KMS-11 (cell line): Measurements from ENCODE around the gene MTO1.

ENCODE experiments used
- H2AFZ ChIP-seq: fragments of 200-600 bp; sonication (generic); 2 replicates; pipeline ENCODE4 v1.6.1; 2016; ENCODE audit warnings: antibody characterized with exemption, mixed run types, low read depth
- H3K27ac ChIP-seq: fragments of 200-600 bp; sonication (generic); 2 replicates; pipeline ENCODE4 v1.6.1; 2016; ENCODE audit warnings: mild to moderate bottlenecking, mixed run types
- H3K27me3 ChIP-seq: fragments of 200-600 bp; sonication (generic); 2 replicates; pipeline ENCODE4 v1.6.1; 2017; ENCODE audit warnings: mild to moderate bottlenecking, low read depth, mixed run types, moderate library complexity; ENCODE audit not compliant: insufficient read depth
- H3K36me3 ChIP-seq: fragments of 200-600 bp; sonication (generic); 2 replicates; pipeline ENCODE4 v1.6.1; 2017; ENCODE audit warnings: mild to moderate bottlenecking, mixed run types; ENCODE audit not compliant: insufficient read depth
- H3K4me1 ChIP-seq: fragments of 200-600 bp; sonication (generic); 2 replicates; pipeline ENCODE4 v1.6.1; 2016; ENCODE audit warnings: mild to moderate bottlenecking, low read depth, mixed run types; ENCODE audit not compliant: poor library complexity, severe bottlenecking
- H3K4me2 ChIP-seq: fragments of 200-600 bp; sonication (generic); 2 replicates; pipeline ENCODE4 v1.7.0; 2016; ENCODE audit warnings: mild to moderate bottlenecking, mixed run types
- H3K4me3 ChIP-seq: fragments of 200-600 bp; sonication (generic); IDR thresholded peaks from 2 replicates; pipeline ENCODE4 v1.6.1; 2017; ENCODE audit warnings: low read depth, low read length, mixed read lengths; ENCODE audit not compliant: insufficient read depth
- H3K79me2 ChIP-seq: fragments of 200-600 bp; sonication (generic); 2 replicates; pipeline ENCODE4 v1.6.1; 2016; ENCODE audit warnings: low read depth, mixed run types; ENCODE audit not compliant: insufficient read depth
- H3K9ac ChIP-seq: fragments of 200-600 bp; sonication (generic); 2 replicates; pipeline ENCODE4 v1.6.1; 2016; ENCODE audit warnings: mild to moderate bottlenecking, mixed run types
- H4K20me1 ChIP-seq: fragments of 200-600 bp; sonication (generic); 2 replicates; pipeline ENCODE4 v1.6.1; 2016; ENCODE audit warnings: mild to moderate bottlenecking, mixed run types; ENCODE audit not compliant: insufficient read depth
- TF ChIP-seq, protein P1 (sequence below): fragments of 200-600 bp; sonication (generic); conservative IDR thresholded peaks from 2 replicates; pipeline ENCODE4 v1.6.1; 2017; ENCODE audit warnings: low read depth, mild to moderate bottlenecking, antibody characterized with exemption, low read length, moderate library complexity, mixed read lengths

MTO1 gene

DNA sequence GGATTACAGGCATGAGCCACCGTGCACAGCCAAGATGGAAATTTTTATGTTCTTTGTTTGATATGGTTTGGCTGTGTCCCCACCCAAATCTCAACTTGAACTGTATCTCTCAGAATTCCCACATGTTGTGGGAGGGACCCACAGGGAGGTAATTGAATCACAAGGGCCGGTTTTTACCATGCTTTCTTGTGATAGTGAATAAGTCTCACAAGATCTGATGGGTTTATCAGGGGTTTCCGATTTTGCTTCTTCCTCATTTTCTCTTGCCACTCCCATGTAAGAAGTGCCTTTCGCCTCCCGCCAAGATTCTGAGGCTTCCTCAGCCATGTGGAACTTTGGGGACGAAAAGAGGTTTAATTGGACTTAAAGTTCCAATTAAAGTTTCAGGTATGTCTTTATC, 44.7 kb downstream of the MTO1 start:
- H3K36me3 ChIP-seq: no peaks in the 10 kb centered on the region
- TF ChIP-seq, protein P1, sequence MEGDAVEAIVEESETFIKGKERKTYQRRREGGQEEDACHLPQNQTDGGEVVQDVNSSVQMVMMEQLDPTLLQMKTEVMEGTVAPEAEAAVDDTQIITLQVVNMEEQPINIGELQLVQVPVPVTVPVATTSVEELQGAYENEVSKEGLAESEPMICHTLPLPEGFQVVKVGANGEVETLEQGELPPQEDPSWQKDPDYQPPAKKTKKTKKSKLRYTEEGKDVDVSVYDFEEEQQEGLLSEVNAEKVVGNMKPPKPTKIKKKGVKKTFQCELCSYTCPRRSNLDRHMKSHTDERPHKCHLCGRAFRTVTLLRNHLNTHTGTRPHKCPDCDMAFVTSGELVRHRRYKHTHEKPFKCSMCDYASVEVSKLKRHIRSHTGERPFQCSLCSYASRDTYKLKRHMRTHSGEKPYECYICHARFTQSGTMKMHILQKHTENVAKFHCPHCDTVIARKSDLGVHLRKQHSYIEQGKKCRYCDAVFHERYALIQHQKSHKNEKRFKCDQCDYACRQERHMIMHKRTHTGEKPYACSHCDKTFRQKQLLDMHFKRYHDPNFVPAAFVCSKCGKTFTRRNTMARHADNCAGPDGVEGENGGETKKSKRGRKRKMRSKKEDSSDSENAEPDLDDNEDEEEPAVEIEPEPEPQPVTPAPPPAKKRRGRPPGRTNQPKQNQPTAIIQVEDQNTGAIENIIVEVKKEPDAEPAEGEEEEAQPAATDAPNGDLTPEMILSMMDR: no peak
- peaks cover 34% of the 10 kb centered on the region for H3K4me1 ChIP-seq
- H3K4me2 ChIP-seq: no peak overlapping the region
- no peaks in the 10 kb centered on the region for H3K79me2 ChIP-seq
- no peaks in the 10 kb centered on the region for H3K27me3 ChIP-seq
- no peak overlapping the region for H2AFZ ChIP-seq
- H3K9ac ChIP-seq: no peak overlapping the region
- no peak overlapping the region for H3K27ac ChIP-seq
- H3K4me3 ChIP-seq: no peak overlapping the region
- no peaks in the 10 kb centered on the region for H4K20me1 ChIP-seq

DNA sequence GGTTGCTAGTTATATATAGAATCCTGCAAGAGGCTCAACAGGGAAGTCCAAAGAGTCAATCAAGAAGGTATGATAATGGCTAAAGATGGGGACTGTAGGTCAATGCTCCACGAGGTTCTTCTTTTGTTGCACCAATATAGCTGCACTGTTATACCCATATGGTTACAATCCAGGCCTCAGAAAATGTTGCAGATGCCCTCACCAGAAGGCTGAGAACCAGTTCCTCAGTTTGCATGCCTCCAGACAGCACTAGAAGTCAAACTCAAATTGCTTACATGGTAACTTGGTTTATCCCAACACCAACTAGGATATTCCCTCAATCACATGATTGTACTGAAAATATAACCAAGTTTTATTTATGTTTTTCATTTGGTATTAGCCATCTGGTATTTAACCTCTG, 47.2 kb downstream of the MTO1 start:
- no peak overlapping the region for H2AFZ ChIP-seq
- H3K27ac ChIP-seq: peak overlapping the region; percentile 41
- no peaks in the 10 kb centered on the region for H3K36me3 ChIP-seq
- H3K9ac ChIP-seq: peak overlapping the region; percentile 12; the same call in 1 of the 2 replicates
- H4K20me1 ChIP-seq: no peaks in the 10 kb centered on the region
- H3K27me3 ChIP-seq: no peaks in the 10 kb centered on the region
- peak overlapping the region; percentile 33; the same call in 1 of the 2 replicates for H3K4me2 ChIP-seq
- TF ChIP-seq, protein P1: no peak
- H3K4me3 ChIP-seq: no peak overlapping the region
- H3K79me2 ChIP-seq: no peaks in the 10 kb centered on the region
- peaks cover 53% of the 10 kb centered on the region for H3K4me1 ChIP-seq

DNA sequence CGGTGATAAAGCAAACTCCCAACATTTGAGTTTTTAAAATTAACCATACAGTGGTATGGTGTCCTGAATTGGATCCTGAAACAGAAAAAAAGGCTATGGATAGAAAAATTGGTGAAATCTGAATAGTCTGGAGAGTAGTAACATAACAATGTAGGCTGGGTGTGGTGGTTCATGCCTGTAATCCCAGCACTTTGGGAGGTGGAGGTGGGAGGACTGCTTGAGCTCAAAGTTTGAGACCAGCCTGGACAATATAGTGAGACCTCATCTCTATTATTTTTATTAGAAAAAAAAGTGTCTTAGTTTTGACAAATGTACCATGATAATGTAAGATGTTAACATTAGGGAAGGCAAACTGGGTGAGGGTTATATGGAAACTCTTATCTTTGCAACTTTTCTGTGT, 48.3 kb downstream of the MTO1 start:
- Histone ChIP-seq H3K27me3 (no peaks in the 10 kb centered on the region), H3K4me1 (peaks cover 64% of the 10 kb centered on the region), H4K20me1 (no peaks in the 10 kb centered on the region), H3K36me3 (no peaks in the 10 kb centered on the region), H3K27ac (peak overlapping the region; percentile 41; the same call in 1 of the 2 replicates), H3K9ac (no peak overlapping the region), H2AFZ (no peak overlapping the region), H3K4me3 (no peak overlapping the region), H3K4me2 (0 out of 2 replicates have a peak overlapping the region, but pooled peaks have one; percentile 33), H3K79me2 (no peaks in the 10 kb centered on the region)
- TF ChIP-seq, protein P1: no peak

DNA sequence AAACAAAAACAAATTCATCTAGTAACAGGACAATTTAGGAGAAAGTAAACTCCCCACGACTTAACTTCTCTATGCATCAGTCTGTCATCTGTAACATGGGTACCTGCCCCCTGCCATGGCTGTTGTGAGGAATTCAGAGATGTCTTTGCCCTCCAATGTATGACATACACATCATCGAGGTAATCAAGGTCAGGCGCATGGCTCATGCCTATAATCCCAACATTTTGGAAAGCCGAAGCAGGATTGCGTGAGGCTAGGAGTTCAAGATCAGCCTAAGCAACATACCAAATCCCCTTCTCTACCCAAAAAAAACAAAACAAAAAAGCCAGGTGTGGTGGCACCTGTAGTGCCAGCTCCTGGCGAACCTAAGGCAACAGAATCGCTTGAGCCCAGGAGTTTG, 50.3 kb downstream of the MTO1 start:
- no peak overlapping the region for H3K9ac ChIP-seq
- no peak overlapping the region for H3K4me3 ChIP-seq
- 0 out of 2 replicates have a peak, but pooled peaks cover under 1% of the 10 kb centered on the region for H3K36me3 ChIP-seq
- H3K27me3 ChIP-seq: no peaks in the 10 kb centered on the region
- H3K4me1 ChIP-seq: peaks cover 83% of the 10 kb centered on the region
- H2AFZ ChIP-seq: no peak overlapping the region
- TF ChIP-seq, protein P1: no peak
- peaks cover 6% of the 10 kb centered on the region; the same call in 1 of the 2 replicates for H3K79me2 ChIP-seq
- H3K27ac ChIP-seq: peak overlapping the region; percentile 48; the same call in 1 of the 2 replicates
- H3K4me2 ChIP-seq: peak overlapping the region; percentile 33; the same call in 1 of the 2 replicates
- no peaks in the 10 kb centered on the region for H4K20me1 ChIP-seq
